ENCODE data around the gene IRF4. TPM values are rescaled to one million over a fixed set of nuclear protein-coding genes. Genes with fewer than 3 reads are reported as not detected.

Gene IRF4
- total RNA-seq, 4 donors from 2014 or later: 0.26 to 0.56 (median 0.31) TPM; not detected in 1

- no peak for DNase-seq
- H3K4me3 ChIP-seq: no peak overlapping the region
- no peaks in the 10 kb centered on the region for H3K36me3 ChIP-seq
- no peak overlapping the region for H3K27ac ChIP-seq
- in situ Hi-C loops (cut with MboI; ENCODE audit: low sequenced_read_pairs in 4 of 4): no loop called here
- no peak for TF ChIP-seq POLR2A (IDR thresholded peaks at IDR 0.05)
- no peak for TF ChIP-seq CTCF (IDR thresholded peaks at IDR 0.05 in 4 of 5, conservative IDR thresholded peaks at IDR 0.05 in 1 of 5)
- intact Hi-C loops (cut with DNase I; ENCODE audit: low total_unique reads): no loop called here
- no peaks in the 10 kb centered on the region for H3K9me3 ChIP-seq
- no peaks in the 10 kb centered on the region for H3K4me1 ChIP-seq
- ATAC-seq: no peak
- peaks cover 0 to 33% (median 32%) of the 10 kb centered on the region in 3 donors for H3K27me3 ChIP-seq
Measured at GRCh38 chr6:364609-365540, 26.7 kb upstream of the IRF4 start.

GRCh38 chr6:365835-366234 is 25.7 kb upstream of the IRF4 start:
- Histone ChIP-seq H3K36me3 (no peaks in the 10 kb centered on the region), H3K9me3 (no peaks in the 10 kb centered on the region), H3K4me1 (no peaks in the 10 kb centered on the region), H3K4me3 (no peak overlapping the region), H3K27ac (no peak overlapping the region), H3K27me3 (peaks cover 0 to 41% (median 35%) of the 10 kb centered on the region in 3 donors)
- ATAC-seq (no peak), DNase-seq (no peak)
- intact Hi-C loops (cut with DNase I; ENCODE audit: low total_unique reads): no loop called here
- in situ Hi-C loops (cut with MboI; ENCODE audit: low sequenced_read_pairs in 4 of 4): no loop called here
- TF ChIP-seq POLR2A (IDR thresholded peaks at IDR 0.05) (no peak), CTCF (IDR thresholded peaks at IDR 0.05 in 4 of 5, conservative IDR thresholded peaks at IDR 0.05 in 1 of 5) (no peak)

GRCh38 chr6:366389-367297 is 24.9 kb upstream of the IRF4 start:
- H3K27me3 ChIP-seq: peaks cover 0 to 42% (median 35%) of the 10 kb centered on the region in 3 donors
- H3K27ac ChIP-seq: no peak overlapping the region
- H3K36me3 ChIP-seq: no peaks in the 10 kb centered on the region
- intact Hi-C loops (cut with DNase I; ENCODE audit: low total_unique reads) (no loop called here), in situ Hi-C loops (cut with MboI; ENCODE audit: low sequenced_read_pairs in 4 of 4) (no loop called here)
- no peaks in the 10 kb centered on the region for H3K4me1 ChIP-seq
- H3K9me3 ChIP-seq: no peaks in the 10 kb centered on the region
- no peak for TF ChIP-seq CTCF (IDR thresholded peaks at IDR 0.05 in 4 of 5, conservative IDR thresholded peaks at IDR 0.05 in 1 of 5)
- TF ChIP-seq POLR2A (IDR thresholded peaks at IDR 0.05): no peak
- ATAC-seq: peak in 1 of 2 donors; percentile 40
- no peak for DNase-seq
- H3K4me3 ChIP-seq: no peak overlapping the region

- Histone ChIP-seq H3K9me3 (no peaks in the 10 kb centered on the region), H3K36me3 (no peaks in the 10 kb centered on the region), H3K27ac (no peak overlapping the region), H3K4me3 (no peak overlapping the region), H3K27me3 (peaks cover 2 to 42% (median 37%) of the 10 kb centered on the region in 3 donors), H3K4me1 (no peaks in the 10 kb centered on the region)
- no peak for TF ChIP-seq CTCF (IDR thresholded peaks at IDR 0.05 in 4 of 5, conservative IDR thresholded peaks at IDR 0.05 in 1 of 5)
- TF ChIP-seq POLR2A (IDR thresholded peaks at IDR 0.05): no peak
- no peak for DNase-seq
- intact Hi-C loops (cut with DNase I; ENCODE audit: low total_unique reads): no loop called here
- in situ Hi-C loops (cut with MboI; ENCODE audit: low sequenced_read_pairs in 4 of 4): no loop called here
- peak in 1 of 2 donors; percentile 21 for ATAC-seq
Measured at GRCh38 chr6:367298-367794, 24.2 kb upstream of the IRF4 start.

All from gastrocnemius medialis (tissue), 4 donors.